ENCODE measurements around the gene PHAF1.

DNA sequence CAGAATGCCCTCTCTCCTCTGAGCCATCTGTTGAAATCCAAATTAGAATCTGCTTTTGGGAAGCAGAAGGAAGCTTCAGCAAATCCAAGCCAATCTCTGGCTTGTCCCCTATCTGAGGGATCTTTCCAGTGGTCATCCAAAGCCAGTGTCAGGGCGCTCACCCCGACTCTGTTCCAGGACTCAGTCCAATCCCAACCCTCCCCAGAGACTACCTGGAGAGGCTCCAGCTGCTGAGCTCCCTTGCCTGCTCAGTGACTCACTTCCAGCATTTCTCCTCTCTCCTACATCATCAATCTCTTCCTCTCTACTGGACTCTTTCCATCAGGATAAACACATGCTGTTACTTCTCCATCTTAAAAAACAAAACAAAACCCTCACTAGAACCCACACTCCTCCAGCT, 71.6 kb downstream of the PHAF1 start:
- TF ChIP-seq, protein P1, sequence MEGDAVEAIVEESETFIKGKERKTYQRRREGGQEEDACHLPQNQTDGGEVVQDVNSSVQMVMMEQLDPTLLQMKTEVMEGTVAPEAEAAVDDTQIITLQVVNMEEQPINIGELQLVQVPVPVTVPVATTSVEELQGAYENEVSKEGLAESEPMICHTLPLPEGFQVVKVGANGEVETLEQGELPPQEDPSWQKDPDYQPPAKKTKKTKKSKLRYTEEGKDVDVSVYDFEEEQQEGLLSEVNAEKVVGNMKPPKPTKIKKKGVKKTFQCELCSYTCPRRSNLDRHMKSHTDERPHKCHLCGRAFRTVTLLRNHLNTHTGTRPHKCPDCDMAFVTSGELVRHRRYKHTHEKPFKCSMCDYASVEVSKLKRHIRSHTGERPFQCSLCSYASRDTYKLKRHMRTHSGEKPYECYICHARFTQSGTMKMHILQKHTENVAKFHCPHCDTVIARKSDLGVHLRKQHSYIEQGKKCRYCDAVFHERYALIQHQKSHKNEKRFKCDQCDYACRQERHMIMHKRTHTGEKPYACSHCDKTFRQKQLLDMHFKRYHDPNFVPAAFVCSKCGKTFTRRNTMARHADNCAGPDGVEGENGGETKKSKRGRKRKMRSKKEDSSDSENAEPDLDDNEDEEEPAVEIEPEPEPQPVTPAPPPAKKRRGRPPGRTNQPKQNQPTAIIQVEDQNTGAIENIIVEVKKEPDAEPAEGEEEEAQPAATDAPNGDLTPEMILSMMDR (conservative IDR thresholded peaks at IDR 0.05 in 1 of 2, IDR thresholded peaks at IDR 0.05 in 1 of 2; ENCODE audit: low read depth in 1 of 2, low read length in 2 of 2), result no peak
- TF ChIP-seq EZH2 (IDR thresholded peaks at IDR 0.05; ENCODE audit: low read length, missing control alignments), result no peak
